Measurements from ENCODE around the gene DNAJC17.

The DNAJC17 gene

GRCh38 chr15:40806672-40807027 is 623 bp downstream of the DNAJC17 start:
- 0 out of 2 replicates have a peak, but pooled peaks cover 6% of the 10 kb centered on the region for H3K36me3 ChIP-seq (ENCODE audit: insufficient read depth, low read depth, low read length)
- peak overlapping the region; percentile 85; the same call in 1 of the 2 replicates for H3K9ac ChIP-seq (ENCODE audit: low read depth, low read length)
- H3K27ac ChIP-seq (ENCODE audit: low read length) = no peak overlapping the region
- no peaks in the 10 kb centered on the region for H3K27me3 ChIP-seq (ENCODE audit: insufficient read depth, low read length)
- peak overlapping the region; percentile 87 for H3K4me3 ChIP-seq (ENCODE audit: low read length)
- H3K9me3 ChIP-seq (ENCODE audit: insufficient read depth, low read depth, low read length) = no peaks in the 10 kb centered on the region
- 0 out of 2 replicates have a peak, but pooled peaks cover 3% of the 10 kb centered on the region for H3K4me1 ChIP-seq (ENCODE audit: insufficient read depth, low read length)

GRCh38 chr15:40803688-40804087 is 3.6 kb downstream of the DNAJC17 start:
- Histone ChIP-seq H3K4me3 (ENCODE audit: low read length) (no peak overlapping the region), H3K9ac (ENCODE audit: low read depth, low read length) (no peak overlapping the region), H3K27ac (ENCODE audit: low read length) (no peak overlapping the region)

GRCh38 chr15:40803076-40803475 is 4.2 kb downstream of the DNAJC17 start:
- H3K9ac ChIP-seq (ENCODE audit: low read depth, low read length) = no peak overlapping the region
- no peaks in the 10 kb centered on the region for H3K36me3 ChIP-seq (ENCODE audit: insufficient read depth, low read depth, low read length)
- no peak overlapping the region for H3K4me3 ChIP-seq (ENCODE audit: low read length)
- H3K9me3 ChIP-seq (ENCODE audit: insufficient read depth, low read depth, low read length) = no peaks in the 10 kb centered on the region
- no peaks in the 10 kb centered on the region for H3K27me3 ChIP-seq (ENCODE audit: insufficient read depth, low read length)
- no peak overlapping the region for H3K27ac ChIP-seq (ENCODE audit: low read length)
- H3K4me1 ChIP-seq (ENCODE audit: insufficient read depth, low read length) = peaks cover 16% of the 10 kb centered on the region; the same call in 1 of the 2 replicates

More at GRCh38 chr15:40803688-40804087, 3.6 kb downstream of the DNAJC17 start:
- peaks cover 11% of the 10 kb centered on the region; the same call in 1 of the 2 replicates for H3K4me1 ChIP-seq (ENCODE audit: insufficient read depth, low read length)
- no peaks in the 10 kb centered on the region for H3K36me3 ChIP-seq (ENCODE audit: insufficient read depth, low read depth, low read length)
- no peaks in the 10 kb centered on the region for H3K9me3 ChIP-seq (ENCODE audit: insufficient read depth, low read depth, low read length)
- H3K27me3 ChIP-seq (ENCODE audit: insufficient read depth, low read length) = no peaks in the 10 kb centered on the region

GRCh38 chr15:40799523-40799922 is 7.8 kb downstream of the DNAJC17 start:
- Histone ChIP-seq H3K27me3 (ENCODE audit: insufficient read depth, low read length) (no peaks in the 10 kb centered on the region), H3K36me3 (ENCODE audit: insufficient read depth, low read depth, low read length) (no peaks in the 10 kb centered on the region), H3K9ac (ENCODE audit: low read depth, low read length) (no peak overlapping the region), H3K9me3 (ENCODE audit: insufficient read depth, low read depth, low read length) (no peaks in the 10 kb centered on the region), H3K27ac (ENCODE audit: low read length) (no peak overlapping the region), H3K4me3 (ENCODE audit: low read length) (no peak overlapping the region), H3K4me1 (ENCODE audit: insufficient read depth, low read length) (peaks cover 22% of the 10 kb centered on the region; the same call in 1 of the 2 replicates)

GRCh38 chr15:40796512-40796911 is 10.8 kb downstream of the DNAJC17 start:
- Histone ChIP-seq H3K4me3 (ENCODE audit: low read length) (no peak overlapping the region), H3K36me3 (ENCODE audit: insufficient read depth, low read depth, low read length) (no peaks in the 10 kb centered on the region), H3K4me1 (ENCODE audit: insufficient read depth, low read length) (peaks cover 22% of the 10 kb centered on the region; the same call in 1 of the 2 replicates), H3K27ac (ENCODE audit: low read length) (no peak overlapping the region), H3K9me3 (ENCODE audit: insufficient read depth, low read depth, low read length) (no peaks in the 10 kb centered on the region), H3K9ac (ENCODE audit: low read depth, low read length) (0 out of 2 replicates have a peak overlapping the region, but pooled peaks have one; percentile 5), H3K27me3 (ENCODE audit: insufficient read depth, low read length) (no peaks in the 10 kb centered on the region)

GRCh38 chr15:40796041-40796440 is 11.2 kb downstream of the DNAJC17 start:
- no peaks in the 10 kb centered on the region for H3K27me3 ChIP-seq (ENCODE audit: insufficient read depth, low read length)
- H3K27ac ChIP-seq (ENCODE audit: low read length) = no peak overlapping the region

GRCh38 chr15:40793216-40793989 is 13.9 kb downstream of the DNAJC17 start:
- Histone ChIP-seq H3K4me1 (ENCODE audit: insufficient read depth, low read length) (peaks cover 12% of the 10 kb centered on the region; the same call in 1 of the 2 replicates), H3K9ac (ENCODE audit: low read depth, low read length) (no peak overlapping the region), H3K27me3 (ENCODE audit: insufficient read depth, low read length) (no peaks in the 10 kb centered on the region), H3K4me3 (ENCODE audit: low read length) (no peak overlapping the region), H3K36me3 (ENCODE audit: insufficient read depth, low read depth, low read length) (no peaks in the 10 kb centered on the region), H3K9me3 (ENCODE audit: insufficient read depth, low read depth, low read length) (no peaks in the 10 kb centered on the region), H3K27ac (ENCODE audit: low read length) (no peak overlapping the region)

More at GRCh38 chr15:40796041-40796440, 11.2 kb downstream of the DNAJC17 start:
- Histone ChIP-seq H3K4me3 (ENCODE audit: low read length) (no peak overlapping the region), H3K4me1 (ENCODE audit: insufficient read depth, low read length) (peaks cover 22% of the 10 kb centered on the region; the same call in 1 of the 2 replicates), H3K9me3 (ENCODE audit: insufficient read depth, low read depth, low read length) (no peaks in the 10 kb centered on the region), H3K9ac (ENCODE audit: low read depth, low read length) (0 out of 2 replicates have a peak overlapping the region, but pooled peaks have one; percentile 5), H3K36me3 (ENCODE audit: insufficient read depth, low read depth, low read length) (no peaks in the 10 kb centered on the region)

- Histone ChIP-seq H3K4me1 (ENCODE audit: insufficient read depth, low read length) (peaks cover 14% of the 10 kb centered on the region), H3K9ac (ENCODE audit: low read depth, low read length) (no peak overlapping the region), H3K27ac (ENCODE audit: low read length) (no peak overlapping the region), H3K27me3 (ENCODE audit: insufficient read depth, low read length) (no peaks in the 10 kb centered on the region), H3K4me3 (ENCODE audit: low read length) (no peak overlapping the region), H3K36me3 (ENCODE audit: insufficient read depth, low read depth, low read length) (no peaks in the 10 kb centered on the region), H3K9me3 (ENCODE audit: insufficient read depth, low read depth, low read length) (no peaks in the 10 kb centered on the region)
Measured at GRCh38 chr15:40792394-40792793, 14.9 kb downstream of the DNAJC17 start.

- H3K4me1 ChIP-seq (ENCODE audit: insufficient read depth, low read length) = peaks cover 19% of the 10 kb centered on the region
- no peaks in the 10 kb centered on the region for H3K36me3 ChIP-seq (ENCODE audit: insufficient read depth, low read depth, low read length)
- H3K9ac ChIP-seq (ENCODE audit: low read depth, low read length) = no peak overlapping the region
- H3K4me3 ChIP-seq (ENCODE audit: low read length) = no peak overlapping the region
- no peaks in the 10 kb centered on the region for H3K27me3 ChIP-seq (ENCODE audit: insufficient read depth, low read length)
- H3K27ac ChIP-seq (ENCODE audit: low read length) = no peak overlapping the region
- H3K9me3 ChIP-seq (ENCODE audit: insufficient read depth, low read depth, low read length) = no peaks in the 10 kb centered on the region
Measured at GRCh38 chr15:40790718-40791117, 16.6 kb downstream of the DNAJC17 start.

GRCh38 chr15:40789999-40790398 is 17.3 kb downstream of the DNAJC17 start:
- Histone ChIP-seq H3K36me3 (ENCODE audit: insufficient read depth, low read depth, low read length) (no peaks in the 10 kb centered on the region), H3K9ac (ENCODE audit: low read depth, low read length) (no peak overlapping the region), H3K4me1 (ENCODE audit: insufficient read depth, low read length) (peaks cover 24% of the 10 kb centered on the region), H3K27ac (ENCODE audit: low read length) (no peak overlapping the region), H3K9me3 (ENCODE audit: insufficient read depth, low read depth, low read length) (no peaks in the 10 kb centered on the region), H3K27me3 (ENCODE audit: insufficient read depth, low read length) (no peaks in the 10 kb centered on the region), H3K4me3 (ENCODE audit: low read length) (no peak overlapping the region)

GRCh38 chr15:40789119-40789518 is 18.2 kb downstream of the DNAJC17 start:
- Histone ChIP-seq H3K27me3 (ENCODE audit: insufficient read depth, low read length) (no peaks in the 10 kb centered on the region), H3K4me1 (ENCODE audit: insufficient read depth, low read length) (peaks cover 24% of the 10 kb centered on the region), H3K4me3 (ENCODE audit: low read length) (no peak overlapping the region), H3K36me3 (ENCODE audit: insufficient read depth, low read depth, low read length) (no peaks in the 10 kb centered on the region), H3K9me3 (ENCODE audit: insufficient read depth, low read depth, low read length) (no peaks in the 10 kb centered on the region), H3K27ac (ENCODE audit: low read length) (no peak overlapping the region), H3K9ac (ENCODE audit: low read depth, low read length) (no peak overlapping the region)

GRCh38 chr15:40787991-40788390 is 19.3 kb downstream of the DNAJC17 start:
- Histone ChIP-seq H3K27me3 (ENCODE audit: insufficient read depth, low read length) (no peaks in the 10 kb centered on the region), H3K4me3 (ENCODE audit: low read length) (peak overlapping the region; percentile 23; the same call in 1 of the 2 replicates), H3K9me3 (ENCODE audit: insufficient read depth, low read depth, low read length) (no peaks in the 10 kb centered on the region), H3K4me1 (ENCODE audit: insufficient read depth, low read length) (peaks cover 24% of the 10 kb centered on the region), H3K9ac (ENCODE audit: low read depth, low read length) (no peak overlapping the region), H3K36me3 (ENCODE audit: insufficient read depth, low read depth, low read length) (no peaks in the 10 kb centered on the region), H3K27ac (ENCODE audit: low read length) (no peak overlapping the region)
